Breast epithelium (tissue), 4 donors: ENCODE results near the gene OVAAL. TPM values are rescaled to one million over a fixed set of nuclear protein-coding genes. Genes with fewer than 3 reads are reported as not detected.

Source experiments
- DNase-seq, 2 donors: peaks; one replicate each; pipeline ENCODE4 v3.0.0-alpha.2; 2019; ENCODE audit warnings: low spot score in 2 of 2
- H3K27ac ChIP-seq, 2 donors: fragments of 200-600 bp; sonication (generic) in 1 of 2; one replicate each; pipeline ENCODE4 v1.5.1; 2016 to 2019; ENCODE audit warnings: mild to moderate bottlenecking in 1 of 2
- H3K27me3 ChIP-seq, 2 donors: fragments of 200-600 bp; sonication (generic) in 1 of 2; one replicate each; pipeline versions ENCODE4 v1.5.1 to v1.6.0; 2017 to 2019; ENCODE audit warnings: control low read depth in 1 of 2, mild to moderate bottlenecking in 1 of 2
- H3K36me3 ChIP-seq: fragments of 200-600 bp; one replicate; pipeline ENCODE4 v1.5.1; 2019
- H3K4me1 ChIP-seq, 2 donors: fragments of 200-600 bp; sonication (generic); one replicate each; pipeline ENCODE4 v1.5.1; 2016 to 2019; ENCODE audit warnings: control low read depth in 1 of 2
- H3K4me3 ChIP-seq, 3 donors: fragments of 200-600 bp; sonication (generic); 1 replicate in 2 of 3; 2 replicates in 1 of 3; pipeline ENCODE4 v1.5.1; 2016 to 2019; ENCODE audit warnings: mild to moderate bottlenecking in 3 of 3, moderate library complexity in 2 of 3
- H3K9me3 ChIP-seq, 2 donors: fragments of 200-600 bp; sonication (generic) in 1 of 2; one replicate each; pipeline ENCODE4 v1.5.1; 2016 to 2019; ENCODE audit warnings: control low read depth in 1 of 2
- CTCF ChIP-seq, 3 donors: fragments of 450-650 bp; IDR thresholded peaks; one replicate each; pipeline ENCODE4 v1.5.1; 2016 to 2017; ENCODE audit warnings: antibody characterized with exemption in 3 of 3, mild to moderate bottlenecking in 3 of 3, moderate library complexity in 3 of 3
- POLR2A ChIP-seq: fragments of 450-650 bp; IDR thresholded peaks from one replicate; pipeline ENCODE4 v1.6.1; 2016; ENCODE audit warnings: antibody characterized with exemption, mild to moderate bottlenecking, moderate library complexity
- POLR2AphosphoS5 ChIP-seq, 3 donors: sonication (generic); formaldehyde crosslinking; IDR thresholded peaks; one replicate each; pipeline ENCODE4 v1.6.1; 2017; ENCODE audit warnings: antibody characterized with exemption in 3 of 3
- intact Hi-C: fragments of 100-400 bp; cut with DNase I; formaldehyde crosslinking; loops from one replicate; pipeline ENCODE4 v1.15.1; 2023; ENCODE audit warnings: low total_unique reads
- total RNA-seq, 3 donors: library from RNA; depleted of rRNA; stranded (reverse); fragments of >200 nt; gene quantifications; one replicate each; pipeline ENCODE4 v1.1.0, GENCODE V29; 2016

OVAAL gene
- total RNA-seq, 3 donors from 2014 or later, result not detected

DNA sequence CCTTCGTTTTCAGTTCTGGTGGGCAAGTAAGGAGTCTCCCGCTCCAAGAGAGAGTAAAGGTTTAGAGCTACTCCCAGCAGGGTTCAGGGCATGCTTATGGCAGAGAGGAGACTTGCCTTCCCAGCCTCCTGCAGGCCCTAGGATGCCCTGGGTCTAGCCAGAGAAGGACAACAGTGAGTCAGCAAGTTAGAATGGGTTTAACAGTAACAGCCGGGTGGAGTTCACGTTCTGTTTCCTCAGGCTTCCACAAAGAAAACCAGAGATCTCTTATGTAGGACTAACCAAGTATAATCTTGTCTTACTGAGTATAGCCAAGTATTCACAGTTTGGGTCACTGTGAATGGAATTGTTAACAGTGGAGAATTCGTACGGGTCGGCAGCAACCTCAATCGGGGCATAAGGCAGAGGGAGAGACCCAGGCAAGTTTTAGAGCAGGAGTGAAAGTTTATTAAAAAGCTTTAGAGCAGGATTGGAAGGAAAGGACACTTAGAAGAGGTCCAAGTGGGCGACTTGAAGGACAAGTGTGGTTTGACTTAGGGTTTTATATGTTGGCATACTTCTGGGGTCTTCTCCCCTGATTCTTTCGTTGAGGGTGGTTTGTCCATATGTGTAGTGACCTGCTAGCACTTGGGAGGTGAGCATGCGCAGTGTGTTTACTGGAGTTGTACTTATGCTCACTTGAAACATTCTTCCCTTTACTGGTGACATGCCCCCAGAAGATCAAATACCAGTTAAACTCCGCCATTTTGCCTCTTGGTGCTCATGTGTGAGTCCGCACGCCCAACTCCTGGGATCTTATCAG is 4.5 kb downstream of the OVAAL start:
- DNase-seq, result no peak
- Histone ChIP-seq H3K4me3 (no peak overlapping the region), H3K9me3 (no peaks in the 10 kb centered on the region), H3K4me1 (no peaks in the 10 kb centered on the region), H3K27ac (no peak overlapping the region), H3K36me3 (no peaks in the 10 kb centered on the region), H3K27me3 (no peaks in the 10 kb centered on the region)
- TF ChIP-seq POLR2A, result no peak
- no peak for TF ChIP-seq POLR2AphosphoS5 (IDR thresholded peaks at IDR 0.05)
- no peak for TF ChIP-seq CTCF (IDR thresholded peaks at IDR 0.05)
- intact Hi-C loops, result no loop called here

DNA sequence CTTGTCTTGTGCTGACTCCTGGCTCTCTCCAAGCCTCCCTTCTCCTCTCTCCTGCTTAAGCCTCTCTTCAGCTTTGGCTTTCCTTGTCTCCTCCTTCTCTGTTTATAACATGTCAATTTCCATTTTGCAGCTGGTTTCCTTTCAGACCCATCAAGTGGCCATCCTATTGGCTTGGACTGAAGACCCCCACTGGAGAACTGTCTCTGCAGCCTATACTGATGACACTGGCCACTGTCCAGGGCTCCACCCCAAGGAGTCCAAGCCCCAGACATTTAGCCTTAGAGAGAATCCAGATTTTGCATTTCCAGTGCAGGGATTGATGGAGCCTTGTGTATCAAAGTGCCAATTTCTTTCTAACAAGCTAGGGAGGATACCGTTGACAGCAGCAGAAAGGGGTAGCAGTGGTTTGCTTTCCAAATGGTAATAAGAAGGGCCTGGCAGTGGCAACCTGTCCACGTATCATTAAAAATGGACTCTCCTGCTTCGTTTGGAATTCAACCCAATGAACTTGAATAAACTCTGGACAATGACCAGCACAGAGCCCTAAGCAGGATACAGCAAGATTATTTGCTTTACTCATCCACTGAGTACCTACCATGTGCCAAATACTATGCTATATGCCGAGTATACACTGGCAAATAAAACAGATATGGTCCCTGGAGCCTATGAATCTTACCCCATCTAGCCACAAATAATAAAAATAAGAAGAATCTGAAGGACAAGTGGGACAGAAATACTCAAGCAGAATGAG is 6.5 kb downstream of the OVAAL start:
- Histone ChIP-seq H3K27me3 (no peaks in the 10 kb centered on the region), H3K4me3 (no peak overlapping the region), H3K36me3 (no peaks in the 10 kb centered on the region), H3K9me3 (no peaks in the 10 kb centered on the region), H3K4me1 (no peaks in the 10 kb centered on the region), H3K27ac (peak overlapping the region in 1 of 2 donors; percentile 40)
- intact Hi-C loops, result no loop called here
- DNase-seq, result no peak
- TF ChIP-seq POLR2A (no peak), POLR2AphosphoS5 (IDR thresholded peaks at IDR 0.05) (no peak), CTCF (IDR thresholded peaks at IDR 0.05) (no peak)

DNA sequence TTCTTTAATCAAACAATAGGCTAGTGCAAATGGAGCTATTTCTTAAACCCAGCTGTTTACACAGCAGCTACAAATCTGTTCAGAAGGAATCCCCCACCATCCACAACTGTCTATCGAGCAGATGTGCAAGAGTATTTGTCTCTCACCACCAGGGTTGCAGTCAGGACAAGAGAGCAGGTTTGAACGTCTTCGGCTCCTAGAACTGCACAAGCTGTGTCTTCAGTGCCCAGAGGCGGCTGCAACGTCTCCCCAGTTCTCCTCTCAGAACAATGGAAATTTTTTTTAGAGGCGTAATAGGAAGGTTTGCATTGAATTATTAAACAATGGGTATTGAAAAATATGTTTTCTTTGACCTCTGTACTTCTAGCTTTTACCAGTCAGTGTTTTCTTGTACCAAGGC is 7.3 kb downstream of the OVAAL start:
- Histone ChIP-seq H3K9me3 (no peaks in the 10 kb centered on the region), H3K27ac (peak overlapping the region in 1 of 2 donors; percentile 40), H3K27me3 (no peaks in the 10 kb centered on the region), H3K4me3 (no peak overlapping the region), H3K4me1 (no peaks in the 10 kb centered on the region), H3K36me3 (no peaks in the 10 kb centered on the region)
- TF ChIP-seq POLR2AphosphoS5 (IDR thresholded peaks at IDR 0.05), result no peak
- TF ChIP-seq CTCF (IDR thresholded peaks at IDR 0.05), result no peak
- no peak for TF ChIP-seq POLR2A
- DNase-seq, result no peak
- intact Hi-C loops, result no loop called here

DNA sequence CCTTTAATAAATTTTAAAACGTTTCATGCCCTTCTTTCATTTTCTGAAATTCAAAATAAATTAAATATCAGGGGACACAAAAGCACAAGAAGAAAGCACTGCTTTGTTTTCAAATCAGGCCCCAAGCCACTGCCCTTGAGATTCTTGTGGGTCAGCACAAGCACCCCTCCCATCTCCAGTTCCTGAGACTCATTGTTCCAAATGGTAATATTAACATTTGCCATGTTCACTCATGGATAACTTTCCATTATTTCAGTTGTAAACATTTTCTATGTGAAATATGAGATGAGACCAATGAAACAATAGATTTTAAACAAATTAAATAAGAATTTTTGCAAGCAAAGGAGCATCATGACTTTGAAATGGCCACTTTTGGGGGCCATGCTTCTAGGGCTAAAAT is 7.7 kb downstream of the OVAAL start:
- no peak for DNase-seq
- Histone ChIP-seq H3K4me1 (no peaks in the 10 kb centered on the region), H3K4me3 (no peak overlapping the region), H3K9me3 (no peaks in the 10 kb centered on the region), H3K36me3 (no peaks in the 10 kb centered on the region), H3K27me3 (no peaks in the 10 kb centered on the region), H3K27ac (no peak overlapping the region)
- TF ChIP-seq POLR2A, result no peak
- TF ChIP-seq CTCF (IDR thresholded peaks at IDR 0.05), result no peak
- no peak for TF ChIP-seq POLR2AphosphoS5 (IDR thresholded peaks at IDR 0.05)
- intact Hi-C loops, result no loop called here

- Histone ChIP-seq H3K36me3 (no peaks in the 10 kb centered on the region), H3K27ac (no peak overlapping the region)
- intact Hi-C loops, result no loop called here
Observed at GRCh38 chr1:180567654-180568053, 8.9 kb downstream of the OVAAL start.

More at GRCh38 chr1:180567654-180568053, 8.9 kb downstream of the OVAAL start:
- TF ChIP-seq POLR2AphosphoS5 (IDR thresholded peaks at IDR 0.05) (no peak), POLR2A (no peak), CTCF (IDR thresholded peaks at IDR 0.05) (no peak)
- Histone ChIP-seq H3K9me3 (no peaks in the 10 kb centered on the region), H3K4me1 (no peaks in the 10 kb centered on the region), H3K4me3 (no peak overlapping the region), H3K27me3 (no peaks in the 10 kb centered on the region)
- no peak for DNase-seq
